VCaP (cell line): Measurements from ENCODE around the gene HERC4.

ENCODE experiments used
- H3K27ac ChIP-seq: fragments of 450-650 bp; 2 replicates; pipeline ENCODE4 v1.5.1; 2017
- CTCF ChIP-seq: fragments of 450-650 bp; conservative IDR thresholded peaks from 2 replicates; pipeline ENCODE4 v1.5.1; 2017; ENCODE audit warnings: mild to moderate bottlenecking, moderate library complexity

Gene HERC4

GRCh38 chr10:68103261-68103878, 28.3 kb upstream of the HERC4 start:
- H3K27ac ChIP-seq: no peak overlapping the region
- no peak for TF ChIP-seq CTCF

- H3K27ac ChIP-seq: no peak overlapping the region
- TF ChIP-seq CTCF: no peak
Measured at GRCh38 chr10:68101066-68101465, 26.0 kb upstream of the HERC4 start.

- no peak for TF ChIP-seq CTCF
- no peak overlapping the region for H3K27ac ChIP-seq
Measured at GRCh38 chr10:68099736-68100135, 24.7 kb upstream of the HERC4 start.

- H3K27ac ChIP-seq: no peak overlapping the region
- no peak for TF ChIP-seq CTCF
Measured at GRCh38 chr10:68096913-68097516, 21.9 kb upstream of the HERC4 start.

GRCh38 chr10:68095153-68095552, 20.1 kb upstream of the HERC4 start:
- no peak for TF ChIP-seq CTCF
- H3K27ac ChIP-seq: no peak overlapping the region

- TF ChIP-seq CTCF: no peak
- no peak overlapping the region for H3K27ac ChIP-seq
Measured at GRCh38 chr10:68092512-68092911, 17.4 kb upstream of the HERC4 start.

GRCh38 chr10:68090586-68090985, 15.5 kb upstream of the HERC4 start:
- H3K27ac ChIP-seq: no peak overlapping the region
- TF ChIP-seq CTCF: no peak
